DMS 273 treated with DMSO at 0.1 percent for 48 hours (cell line): Measurements from ENCODE around the gene SVOP.
"Not testable (repeated sequence)": the region's sequence is repeated elsewhere in the genome, so short reads cannot be mapped to it uniquely, and the experiment has no call there.

Experiments used
- DNase-seq: peaks from one replicate; lab custom pipeline; 2025; lab: John Stamatoyannopoulos, UW

Gene SVOP

GRCh38 chr12:108884116-108885012, 136.5 kb downstream of the SVOP start:
- no peak for DNase-seq

- no peak for DNase-seq
Measured at GRCh38 chr12:108881953-108882352, 138.9 kb downstream of the SVOP start.

- no peak for DNase-seq
Measured at GRCh38 chr12:108879615-108880254, 141.1 kb downstream of the SVOP start, which contains the start of gene DAO. Gene DAO (plus strand): TSS chr12:108880092. CDS start chr12:108885007, 4,915 bp downstream.

- DNase-seq, result no peak
Measured at GRCh38 chr12:108876550-108876949, 144.3 kb downstream of the SVOP start.

GRCh38 chr12:108875682-108876361, 145.0 kb downstream of the SVOP start:
- no peak for DNase-seq

- no peak for DNase-seq
Measured at GRCh38 chr12:108875280-108875679, 145.6 kb downstream of the SVOP start.

- DNase-seq, result no peak
Measured at GRCh38 chr12:108868781-108869180, 152.1 kb downstream of the SVOP start.

- DNase-seq, result not testable (repeated sequence)
Measured at GRCh38 chr12:108866083-108866482, 154.8 kb downstream of the SVOP start.

- DNase-seq, result no peak
Measured at GRCh38 chr12:108865169-108865568, 155.7 kb downstream of the SVOP start.

- no peak for DNase-seq
Measured at GRCh38 chr12:108862588-108862959, 158.3 kb downstream of the SVOP start.

- DNase-seq, result no peak
Measured at GRCh38 chr12:108861878-108862587, 158.8 kb downstream of the SVOP start.

- DNase-seq, result no peak
Measured at GRCh38 chr12:108860443-108860842, 160.4 kb downstream of the SVOP start.

- no peak for DNase-seq
Measured at GRCh38 chr12:108859923-108860291, 161.0 kb downstream of the SVOP start.

GRCh38 chr12:108859141-108859922, 161.5 kb downstream of the SVOP start:
- DNase-seq, result not testable (repeated sequence)

- no peak for DNase-seq
Measured at GRCh38 chr12:108858311-108859074, 162.4 kb downstream of the SVOP start.
